ENCODE data around the gene SLC5A12.
A peak's percentile ranks its signal among the peaks of the same experiment; 100 is the strongest.

Gene SLC5A12

DNA sequence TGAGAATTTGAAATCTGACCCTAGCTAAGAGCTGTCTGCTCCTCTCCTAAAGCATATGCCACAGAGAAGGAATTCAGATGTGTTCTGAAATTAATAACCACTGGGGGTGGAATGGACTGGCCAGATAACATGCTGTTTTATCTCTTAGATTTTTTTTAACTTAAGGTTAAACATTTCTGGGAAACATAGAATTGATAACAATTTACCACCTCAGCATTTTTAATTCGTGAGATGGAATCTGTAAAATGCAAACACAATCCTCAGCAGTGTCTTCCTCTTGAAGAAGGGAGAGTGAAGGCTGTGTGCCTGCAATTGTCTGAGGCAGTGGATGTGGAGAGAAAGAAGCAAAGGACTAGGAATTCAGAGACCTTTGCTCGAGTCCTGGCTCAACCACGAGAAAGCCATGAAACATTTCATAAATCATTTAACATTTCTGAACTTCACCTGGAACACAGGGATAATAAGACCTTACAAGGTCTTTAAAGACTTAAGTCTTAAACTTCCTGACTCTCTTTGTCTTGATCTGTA, at the start of gene SLC5A12:
TSS of gene SLC5A12 (minus strand) at position 113 of the 528 bp plus-strand sequence. CDS start 346 bp downstream, outside the sequence.
- no peak for FAIRE-seq

GRCh38 chr11:26769027-26769426, 47.2 kb upstream of the SLC5A12 start:
- FAIRE-seq = no peak

DNA sequence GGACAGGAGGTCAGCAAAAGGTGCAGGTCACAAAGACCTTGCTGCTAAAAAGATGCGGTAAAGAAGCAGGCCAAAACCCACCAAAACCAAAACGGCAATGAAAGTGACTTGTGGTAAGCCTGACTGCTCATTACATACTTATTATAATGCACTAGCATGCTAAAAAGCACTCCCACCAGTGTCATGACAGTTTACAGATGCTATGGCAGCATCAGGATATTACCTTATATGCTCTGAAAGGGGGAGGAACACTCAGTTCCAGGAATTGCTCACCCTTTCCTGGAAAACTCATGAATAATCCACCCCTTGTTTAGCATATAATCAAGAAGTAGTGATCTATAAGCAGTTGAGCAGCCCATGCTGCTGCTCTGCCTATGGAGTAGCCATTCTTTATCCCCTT, 45.2 kb upstream of the SLC5A12 start:
- no peak for FAIRE-seq

DNA sequence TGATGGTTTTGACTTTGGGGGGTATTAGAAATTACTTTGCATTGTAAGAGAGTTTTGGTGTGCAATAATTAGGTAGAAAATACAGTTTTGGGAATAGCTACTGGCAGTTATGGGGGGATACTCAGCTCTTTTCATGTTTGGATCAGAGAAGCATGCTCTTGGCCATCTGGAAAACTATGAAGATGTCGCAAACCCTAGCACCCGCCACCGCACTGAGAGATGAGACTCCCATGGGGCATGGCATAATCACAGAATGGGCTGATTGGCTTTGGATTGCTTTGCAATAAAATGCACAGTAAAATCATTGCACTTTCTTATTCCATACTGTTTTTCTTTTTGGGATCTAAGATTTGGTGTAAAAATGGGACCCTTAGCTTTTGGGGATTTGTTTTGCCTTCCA, 43.5 kb upstream of the SLC5A12 start:
- FAIRE-seq = no peak

GRCh38 chr11:26764825-26765224, 43.0 kb upstream of the SLC5A12 start:
- no peak for FAIRE-seq

DNA sequence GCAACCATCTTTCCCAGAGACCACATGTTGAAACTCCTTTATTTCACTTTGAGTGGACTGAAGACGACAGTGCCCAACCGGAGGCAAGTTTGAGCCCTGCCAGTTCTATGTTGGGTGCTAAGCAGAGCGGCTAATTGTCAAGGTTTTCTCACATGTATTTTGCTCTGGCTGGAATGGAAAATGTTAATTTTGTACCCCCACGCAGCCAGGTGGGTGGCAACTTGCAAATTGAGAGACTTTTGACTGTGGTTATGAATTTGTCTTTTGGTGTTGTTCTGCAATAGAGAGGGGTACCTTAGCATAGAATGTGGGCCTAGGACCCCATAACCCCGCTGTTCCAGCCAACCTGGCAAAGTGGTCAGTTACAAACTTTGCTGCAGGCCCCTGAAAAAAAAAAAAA, 42.5 kb upstream of the SLC5A12 start:
- FAIRE-seq = no peak

DNA sequence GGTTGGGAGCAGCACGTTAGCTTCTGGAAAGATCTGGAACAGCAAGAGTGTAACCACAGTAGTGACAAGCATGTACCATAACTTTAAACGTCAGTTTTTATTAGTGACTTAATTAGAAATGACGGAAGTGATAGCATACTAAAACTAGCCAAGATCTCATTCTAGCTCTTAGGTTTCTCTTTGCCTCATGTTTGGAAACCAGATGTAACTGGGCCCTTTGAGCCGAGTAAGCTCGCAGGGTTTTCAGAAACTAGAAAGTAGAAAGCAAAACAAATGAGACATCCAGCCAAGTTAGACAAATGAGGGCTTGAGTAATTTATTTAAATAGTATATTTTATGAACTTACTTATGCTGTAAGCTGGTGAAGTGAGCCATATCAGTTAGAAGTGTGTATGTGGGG, 40.2 kb upstream of the SLC5A12 start:
- no peak for FAIRE-seq

DNA sequence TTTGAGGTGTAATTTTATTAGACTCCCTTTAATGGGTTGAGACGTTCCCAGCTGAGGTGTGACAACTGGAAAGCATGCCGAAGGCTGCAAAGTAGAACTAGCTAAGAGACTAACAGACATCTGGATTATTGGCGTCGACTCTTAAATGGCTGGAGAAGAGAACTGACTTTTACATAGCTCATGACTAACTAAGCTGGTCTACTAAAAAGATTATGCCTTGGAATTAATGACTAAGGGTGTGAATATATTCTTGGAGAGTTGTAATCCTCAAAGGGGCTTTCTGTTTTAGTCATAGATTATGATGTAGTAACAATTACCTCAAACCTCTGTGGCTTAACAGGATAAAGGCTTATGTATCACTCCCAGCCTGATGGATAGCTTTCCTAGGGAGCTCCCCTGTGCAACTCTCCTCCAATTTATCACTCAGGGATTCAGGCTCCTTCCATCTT, 39.5 kb upstream of the SLC5A12 start:
- FAIRE-seq = no peak

- FAIRE-seq = no peak
Observed at GRCh38 chr11:26757995-26758394, 36.1 kb upstream of the SLC5A12 start.

DNA sequence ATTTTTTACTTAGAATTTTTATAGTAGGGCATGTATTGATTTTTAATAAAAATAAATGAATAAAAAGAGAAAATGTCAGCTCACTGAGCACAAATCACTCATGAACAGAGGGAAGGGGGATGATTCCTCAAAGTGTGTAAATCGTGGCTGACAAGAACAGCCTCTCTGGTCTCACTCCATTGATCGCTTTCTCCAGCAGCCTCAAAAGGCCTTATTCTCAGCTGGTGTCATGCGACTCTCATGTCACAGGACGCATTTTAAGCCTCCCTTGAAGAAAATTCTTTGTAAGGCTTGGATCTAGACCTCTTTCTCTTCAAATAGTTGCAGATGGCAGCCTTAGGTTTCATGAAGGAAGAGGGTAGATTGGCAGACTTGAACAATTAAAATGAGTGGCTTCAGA, 33.9 kb upstream of the SLC5A12 start:
- FAIRE-seq = no peak

- peak; percentile 59 for FAIRE-seq
Observed at GRCh38 chr11:26753723-26754504, 32.1 kb upstream of the SLC5A12 start.

- FAIRE-seq = no peak
Observed at GRCh38 chr11:26749927-26750326, 28.1 kb upstream of the SLC5A12 start.

DNA sequence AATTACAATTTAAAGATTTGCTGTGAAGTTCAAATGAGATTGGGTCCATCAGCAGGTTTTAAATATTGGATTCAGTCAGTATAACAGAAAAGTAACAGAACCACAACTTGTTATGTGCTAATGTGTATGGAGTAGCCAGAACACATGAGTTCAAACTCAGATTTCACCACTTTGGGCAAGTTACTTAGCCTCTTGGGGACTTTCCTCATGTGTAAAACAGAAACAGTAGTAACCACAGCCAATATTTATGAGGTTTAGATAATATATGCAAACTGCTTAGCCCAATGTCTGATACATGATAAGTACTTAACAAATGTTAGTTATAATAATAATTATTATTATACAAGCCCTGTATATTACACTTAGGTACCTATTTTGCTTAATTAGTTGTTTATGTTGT, 21.8 kb upstream of the SLC5A12 start:
- FAIRE-seq = no peak

DNA sequence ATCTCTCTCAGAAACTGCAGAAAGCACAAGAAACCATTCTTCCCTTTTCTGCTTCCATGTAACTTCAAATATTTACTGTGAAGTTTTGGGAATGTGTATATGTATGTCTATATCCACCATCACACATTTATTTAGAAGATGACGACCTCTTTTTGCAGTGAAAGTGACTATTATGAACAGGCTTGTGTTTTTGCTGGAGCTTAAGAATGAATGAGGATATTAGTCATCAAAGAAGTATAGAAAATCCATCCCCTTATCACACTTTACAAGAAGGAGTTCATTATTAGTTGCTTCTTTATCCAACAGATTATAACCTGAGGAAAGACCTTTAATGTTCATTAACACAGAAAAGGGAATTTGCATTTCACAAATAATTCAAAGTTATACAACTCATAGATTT, 21.1 kb upstream of the SLC5A12 start:
- no peak for FAIRE-seq

DNA sequence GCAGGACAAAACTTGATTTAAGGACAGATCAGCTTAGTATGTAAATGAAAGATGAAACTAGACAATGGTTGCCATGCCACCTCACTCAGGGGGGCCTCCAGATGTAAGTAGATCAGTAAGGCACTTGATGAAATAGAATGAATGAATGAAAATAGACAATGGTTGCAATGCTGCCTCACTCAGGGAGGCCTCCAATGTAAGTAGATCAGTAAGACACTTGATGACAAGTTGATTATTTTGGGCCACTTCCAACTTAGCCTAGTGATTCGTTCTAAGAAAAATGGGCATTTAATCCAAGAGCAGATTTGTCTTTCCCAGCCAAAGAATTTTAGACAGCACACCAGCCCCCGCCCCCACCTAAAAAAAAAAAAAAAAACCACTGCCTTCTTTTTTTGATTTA, 19.2 kb upstream of the SLC5A12 start:
- no peak for FAIRE-seq

DNA sequence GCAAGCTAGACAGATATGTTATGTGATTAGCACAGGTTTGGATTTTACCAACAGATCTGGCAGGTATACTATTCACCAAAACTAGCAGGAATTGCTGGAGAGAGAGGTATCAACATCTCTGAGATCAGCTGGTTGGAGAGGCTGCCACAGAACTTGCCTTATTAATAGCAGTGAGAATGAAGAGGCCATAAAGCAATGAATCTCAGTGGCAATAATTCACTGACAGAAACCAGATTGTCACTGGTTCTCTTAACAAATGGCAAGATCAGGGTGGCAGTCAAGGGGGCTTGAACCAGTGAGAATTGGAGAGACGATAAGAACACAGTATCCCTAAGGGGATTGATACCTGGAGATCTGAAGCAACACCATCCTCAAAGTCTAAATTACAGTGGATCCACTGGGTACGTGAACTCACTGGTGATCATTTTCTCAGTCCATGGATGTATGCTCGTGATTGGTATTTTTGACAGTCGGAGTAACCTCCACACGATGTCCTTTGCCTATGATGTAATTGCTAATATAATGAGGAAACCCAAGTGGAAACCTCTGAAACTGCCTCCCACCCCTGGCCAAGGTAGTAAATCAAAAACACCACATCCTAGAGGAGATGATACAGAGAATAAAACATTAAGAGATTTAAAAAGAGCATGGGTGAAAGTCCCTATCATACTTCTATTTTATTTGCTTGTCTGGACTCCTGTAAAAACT, 17.7 kb upstream of the SLC5A12 start:
- FAIRE-seq = no peak

GRCh38 chr11:26734691-26735090, 12.8 kb upstream of the SLC5A12 start:
- no peak for FAIRE-seq

- FAIRE-seq = no peak
Observed at GRCh38 chr11:26731084-26731456, 9.2 kb upstream of the SLC5A12 start.

GRCh38 chr11:26730414-26731083, 8.7 kb upstream of the SLC5A12 start:
- no peak for FAIRE-seq

DNA sequence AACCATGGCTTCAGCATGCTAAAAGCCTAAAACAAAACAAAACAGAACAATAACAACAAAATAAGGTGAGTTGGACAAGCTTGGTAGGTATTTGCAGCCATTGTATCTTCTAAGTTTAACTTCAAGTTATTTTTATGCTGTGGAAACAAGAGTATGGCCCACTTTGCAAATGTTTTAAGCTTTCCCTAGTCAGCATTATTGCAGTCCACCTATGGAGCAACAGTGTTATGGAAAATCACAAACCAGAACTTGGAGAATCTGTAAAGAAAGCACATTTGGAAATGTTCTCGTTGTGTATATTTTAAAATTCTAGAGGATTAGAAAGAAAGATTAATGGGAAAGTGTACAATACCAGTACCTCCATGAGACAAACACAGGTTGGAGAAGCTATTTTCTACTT, 7.4 kb upstream of the SLC5A12 start:
- no peak for FAIRE-seq

- FAIRE-seq = no peak
Observed at GRCh38 chr11:26726960-26727359, 5.1 kb upstream of the SLC5A12 start.

- no peak for FAIRE-seq
Observed at GRCh38 chr11:26719998-26720397, 1.9 kb downstream of the SLC5A12 start.

DNA sequence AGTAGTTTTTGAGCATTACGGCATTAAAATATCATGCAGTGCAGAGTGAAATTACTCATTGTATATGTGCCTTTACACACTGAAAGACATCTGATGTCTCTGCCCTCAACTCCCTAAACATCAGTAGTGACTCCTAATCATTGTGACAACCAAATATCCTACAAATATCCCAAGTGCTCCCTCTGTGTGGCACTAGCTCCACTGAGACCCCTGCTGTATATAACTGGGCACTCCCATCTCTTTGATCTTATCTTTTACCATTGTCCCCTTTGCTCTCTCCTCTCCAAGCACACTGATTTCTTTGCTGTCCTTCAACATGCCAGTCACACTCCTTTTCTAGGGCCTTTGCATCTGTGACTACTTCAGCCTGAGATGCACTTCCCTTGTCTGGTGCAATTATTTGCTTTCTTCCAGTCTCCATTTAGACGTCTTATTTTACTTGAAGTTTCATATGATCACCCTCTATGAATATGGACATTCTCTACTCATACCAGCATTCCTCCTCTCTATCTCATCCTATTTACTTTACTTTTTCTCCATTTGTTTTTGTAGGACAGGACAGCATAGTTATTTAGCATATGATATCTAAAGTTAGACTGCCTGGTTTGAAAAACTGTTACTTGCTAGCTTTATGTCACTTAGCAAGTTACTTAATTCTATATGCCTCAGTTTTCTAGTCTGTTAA, 2.4 kb downstream of the SLC5A12 start:
- no peak for FAIRE-seq

Data from G401.6 (cell line).